NCI-H2171 treated with DMSO at 0.1 percent for 48 hours (cell line): Measurements from ENCODE around the gene GBP5.
"Not testable (repeated sequence)": the region's sequence is repeated elsewhere in the genome, so short reads cannot be mapped to it uniquely, and the experiment has no call there.

Source experiments
- DNase-seq: peaks from one replicate; lab custom pipeline; 2025; lab: John Stamatoyannopoulos, UW

The GBP5 gene, protein sequence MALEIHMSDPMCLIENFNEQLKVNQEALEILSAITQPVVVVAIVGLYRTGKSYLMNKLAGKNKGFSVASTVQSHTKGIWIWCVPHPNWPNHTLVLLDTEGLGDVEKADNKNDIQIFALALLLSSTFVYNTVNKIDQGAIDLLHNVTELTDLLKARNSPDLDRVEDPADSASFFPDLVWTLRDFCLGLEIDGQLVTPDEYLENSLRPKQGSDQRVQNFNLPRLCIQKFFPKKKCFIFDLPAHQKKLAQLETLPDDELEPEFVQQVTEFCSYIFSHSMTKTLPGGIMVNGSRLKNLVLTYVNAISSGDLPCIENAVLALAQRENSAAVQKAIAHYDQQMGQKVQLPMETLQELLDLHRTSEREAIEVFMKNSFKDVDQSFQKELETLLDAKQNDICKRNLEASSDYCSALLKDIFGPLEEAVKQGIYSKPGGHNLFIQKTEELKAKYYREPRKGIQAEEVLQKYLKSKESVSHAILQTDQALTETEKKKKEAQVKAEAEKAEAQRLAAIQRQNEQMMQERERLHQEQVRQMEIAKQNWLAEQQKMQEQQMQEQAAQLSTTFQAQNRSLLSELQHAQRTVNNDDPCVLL

DNA sequence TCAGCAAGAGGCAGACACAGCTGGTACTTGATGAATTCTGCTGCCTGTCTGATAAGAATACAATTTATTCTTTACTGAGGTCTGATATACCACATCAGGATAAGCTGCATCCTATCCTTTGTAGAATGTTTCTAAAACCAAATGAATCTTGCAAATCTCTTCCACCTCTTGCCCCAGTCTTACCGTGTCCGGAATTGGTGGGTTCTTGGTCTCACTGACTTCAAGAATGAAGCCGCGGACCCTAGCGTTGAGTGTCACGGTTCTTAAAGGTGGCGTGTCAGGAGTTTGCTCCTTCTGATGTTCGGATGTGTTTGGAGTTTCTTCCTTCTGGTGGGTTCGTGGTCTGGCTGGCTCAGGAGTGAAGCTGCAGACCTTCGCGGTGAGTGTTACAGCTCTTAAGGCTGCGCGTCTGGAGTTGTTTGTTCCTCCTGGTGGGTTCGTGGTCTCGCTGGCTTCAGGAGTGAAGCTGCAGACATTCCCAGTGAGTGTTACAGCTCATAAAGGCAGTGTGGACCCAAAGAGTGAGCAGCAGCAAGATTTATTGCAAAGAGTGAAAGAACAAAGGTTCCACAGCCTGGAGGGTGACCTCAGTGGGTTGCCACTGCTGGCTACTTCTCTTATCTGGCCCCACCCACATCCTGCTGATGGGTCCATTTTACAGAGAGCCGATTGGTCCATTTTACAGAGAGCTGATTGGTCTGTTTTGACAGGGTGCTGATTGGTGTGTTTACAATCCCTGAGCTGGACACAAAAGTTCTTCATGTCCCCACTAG, at the start of gene GBP5:
Gene GBP5, minus strand, starts transcription at position 592 of the 773 bp plus-strand sequence. CDS start 3,305 bp downstream, outside the sequence.
- DNase-seq, result not testable (repeated sequence)

DNA sequence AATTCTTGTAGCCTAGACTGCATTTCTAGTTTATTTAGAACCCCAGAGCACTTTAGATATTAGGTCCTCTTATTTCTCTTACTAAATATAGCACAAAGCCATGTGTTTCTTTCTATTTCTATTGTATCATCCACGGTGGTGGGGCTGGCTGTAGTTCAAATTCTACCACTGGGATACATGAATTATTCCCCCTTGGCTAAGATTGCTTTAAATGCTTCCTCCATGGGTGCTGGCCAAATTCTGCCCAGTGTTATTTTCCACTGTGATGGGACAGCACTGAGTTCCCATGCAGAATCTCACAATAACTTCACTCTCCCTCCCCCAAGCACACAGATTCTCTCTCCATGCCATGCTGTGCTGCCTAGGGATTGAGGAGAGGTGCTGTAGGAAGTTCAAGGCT, 49.7 kb upstream of the GBP5 start:
- no peak for DNase-seq

DNA sequence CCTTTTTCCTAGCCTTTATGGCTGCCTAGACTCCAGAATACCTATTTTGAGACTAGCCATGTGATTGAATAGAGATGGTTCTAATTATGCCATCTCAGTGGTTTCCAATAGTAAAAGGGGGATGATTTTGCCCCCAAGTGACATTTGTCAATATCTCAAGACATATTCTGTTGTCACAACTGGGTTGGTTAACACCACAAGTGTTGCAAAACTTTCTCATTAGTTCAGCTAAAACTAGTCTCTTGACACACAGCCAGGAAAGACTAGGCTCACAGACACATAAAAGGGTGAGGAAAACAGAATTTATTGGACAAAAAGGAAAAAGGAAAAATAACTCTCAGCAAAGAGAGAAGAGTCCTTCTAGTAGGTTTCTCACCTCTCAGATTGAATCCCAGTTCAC, 39.9 kb upstream of the GBP5 start:
- DNase-seq, result no peak

DNA sequence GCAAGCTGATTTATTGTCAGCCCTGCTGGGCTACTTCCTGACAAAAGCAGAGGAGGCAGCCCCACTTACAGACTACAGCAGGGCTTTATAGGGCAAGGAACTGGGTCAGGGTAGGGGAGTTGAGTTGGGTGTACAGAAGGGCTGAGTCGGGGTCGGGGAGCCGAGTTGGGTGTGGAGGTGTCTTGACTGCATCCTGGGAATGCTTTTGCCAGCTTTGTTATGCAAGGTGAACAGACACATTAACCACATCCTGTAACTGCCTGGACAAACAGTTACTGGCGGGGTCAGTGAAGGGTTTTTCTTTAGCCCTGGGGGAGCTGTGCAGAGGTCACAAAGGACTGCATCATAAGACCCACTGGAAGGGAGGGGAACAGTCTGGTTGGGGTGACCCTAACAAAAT, 39.1 kb upstream of the GBP5 start:
- DNase-seq, result no peak

DNA sequence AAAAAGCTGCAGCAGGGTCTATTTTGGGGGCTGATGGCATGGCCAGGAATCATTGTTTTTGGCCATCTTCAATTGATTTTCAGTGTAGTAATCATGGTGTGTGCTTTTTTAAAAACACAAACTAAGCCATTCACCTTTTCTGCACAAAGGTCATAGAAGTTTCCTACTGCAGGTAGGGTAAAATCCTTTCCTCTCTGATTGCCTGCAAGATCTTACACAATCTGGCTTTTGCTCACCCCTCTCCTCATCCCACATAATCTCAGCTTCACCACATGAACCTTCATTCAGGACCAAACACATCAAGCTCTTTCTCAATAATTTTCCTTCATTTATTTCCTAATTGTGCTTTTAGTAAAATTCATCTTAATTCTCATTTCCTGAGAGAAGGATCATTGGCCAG, 38.3 kb upstream of the GBP5 start:
- no peak for DNase-seq

DNA sequence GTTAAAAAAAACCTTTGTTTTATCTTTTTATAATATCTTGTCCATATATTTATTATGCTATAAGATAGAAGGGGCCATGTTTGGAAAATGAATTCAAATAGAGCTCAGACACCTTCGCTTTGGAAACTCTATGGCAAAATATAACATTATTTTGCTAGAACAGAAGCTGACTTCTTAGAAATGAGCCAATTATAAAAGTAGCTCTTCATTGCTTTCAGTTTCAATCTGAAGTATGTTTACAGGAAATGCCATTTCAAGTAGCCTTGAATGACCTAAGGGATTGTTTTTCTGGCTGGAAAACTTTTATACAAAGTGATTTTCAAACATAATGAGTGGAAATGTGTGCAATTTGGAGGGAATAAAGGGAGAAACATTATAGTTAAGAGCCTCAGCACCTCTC, 37.8 kb upstream of the GBP5 start:
- DNase-seq, result no peak

DNA sequence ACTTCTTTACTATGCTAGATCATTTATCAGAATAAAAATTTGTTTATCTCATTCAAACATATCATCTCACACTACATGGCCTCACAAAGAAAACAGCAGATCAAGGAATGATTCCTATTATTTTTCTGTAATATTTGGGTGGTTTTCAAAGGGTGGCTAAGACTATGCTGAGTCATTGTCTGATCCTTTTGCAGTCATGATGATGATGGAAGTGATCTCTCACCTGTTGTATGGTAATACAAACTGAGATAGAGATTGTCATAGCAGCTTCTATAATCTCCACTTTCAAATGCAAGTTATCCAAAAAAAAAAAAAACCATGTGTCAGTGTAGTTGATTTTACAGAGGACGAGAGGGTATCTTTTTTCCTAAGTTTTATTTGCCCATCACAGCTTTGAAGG, 37.2 kb upstream of the GBP5 start:
- no peak for DNase-seq

DNA sequence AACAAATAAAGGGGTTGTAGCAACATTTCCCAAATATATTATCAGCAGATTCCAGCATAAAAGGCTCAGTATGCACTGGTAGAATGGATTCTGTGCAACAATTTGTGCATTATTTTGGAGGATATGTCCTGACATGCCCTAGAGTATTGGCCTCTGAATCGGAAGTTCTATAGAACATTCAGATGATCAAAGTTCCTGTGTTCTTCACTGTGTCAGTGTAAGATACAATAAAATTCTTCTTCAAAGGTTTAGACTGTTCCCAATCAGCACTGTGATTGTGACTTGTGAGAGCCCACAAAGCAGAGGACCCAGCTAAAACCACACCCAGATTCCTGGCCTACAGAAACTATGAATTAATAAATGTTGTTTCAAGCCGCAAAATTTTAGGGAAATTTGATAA, 33.6 kb upstream of the GBP5 start:
- no peak for DNase-seq

DNA sequence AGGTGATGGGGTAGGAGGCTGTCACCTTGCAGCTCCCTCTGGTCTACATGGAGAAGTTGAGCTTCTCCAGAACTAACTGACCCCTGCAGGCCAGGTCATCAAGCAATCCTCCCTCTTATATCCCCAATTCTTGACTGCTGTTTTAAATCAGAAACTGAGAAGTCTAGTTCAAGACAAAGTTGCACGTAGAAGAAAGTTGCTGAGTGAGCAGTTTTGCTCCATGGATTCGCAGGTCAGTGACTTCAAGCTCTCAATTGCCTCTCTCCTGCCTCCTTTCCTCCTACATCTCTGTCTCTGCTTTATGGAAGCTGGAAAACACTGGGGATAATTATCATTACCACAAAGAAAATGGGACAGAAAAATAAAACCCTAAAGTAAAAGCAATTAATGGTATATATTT, 32.8 kb upstream of the GBP5 start:
- no peak for DNase-seq

DNA sequence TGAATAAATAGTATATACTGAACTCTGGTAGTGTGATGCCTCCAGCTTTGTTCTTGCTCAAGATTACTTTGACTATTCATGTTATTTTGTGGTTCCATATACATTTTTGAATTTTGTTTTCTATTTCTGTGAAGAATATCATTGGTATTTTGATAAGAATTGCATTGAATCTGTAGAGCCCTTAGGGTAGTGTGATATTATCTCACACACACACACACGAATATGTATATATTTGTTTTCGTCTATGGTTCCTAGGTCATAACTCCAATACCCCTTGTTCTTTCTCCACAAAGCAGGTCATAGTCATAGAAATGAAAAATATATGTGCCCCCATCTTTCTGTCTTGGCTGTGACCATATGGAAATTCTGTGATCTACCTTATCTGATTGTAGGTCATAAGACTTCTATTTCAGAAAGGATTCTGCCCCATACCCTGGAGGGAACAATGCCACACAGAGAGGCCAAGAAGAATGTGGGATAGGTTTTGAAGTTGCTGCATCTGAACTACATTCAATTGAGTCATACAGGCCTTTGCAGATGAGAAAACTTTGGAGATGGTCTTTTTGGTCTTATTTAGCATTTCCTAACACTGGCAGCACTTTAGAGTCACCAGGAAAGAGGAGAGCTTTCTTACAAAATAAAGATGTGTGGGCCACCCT, 32.0 kb upstream of the GBP5 start:
- DNase-seq, result no peak

DNA sequence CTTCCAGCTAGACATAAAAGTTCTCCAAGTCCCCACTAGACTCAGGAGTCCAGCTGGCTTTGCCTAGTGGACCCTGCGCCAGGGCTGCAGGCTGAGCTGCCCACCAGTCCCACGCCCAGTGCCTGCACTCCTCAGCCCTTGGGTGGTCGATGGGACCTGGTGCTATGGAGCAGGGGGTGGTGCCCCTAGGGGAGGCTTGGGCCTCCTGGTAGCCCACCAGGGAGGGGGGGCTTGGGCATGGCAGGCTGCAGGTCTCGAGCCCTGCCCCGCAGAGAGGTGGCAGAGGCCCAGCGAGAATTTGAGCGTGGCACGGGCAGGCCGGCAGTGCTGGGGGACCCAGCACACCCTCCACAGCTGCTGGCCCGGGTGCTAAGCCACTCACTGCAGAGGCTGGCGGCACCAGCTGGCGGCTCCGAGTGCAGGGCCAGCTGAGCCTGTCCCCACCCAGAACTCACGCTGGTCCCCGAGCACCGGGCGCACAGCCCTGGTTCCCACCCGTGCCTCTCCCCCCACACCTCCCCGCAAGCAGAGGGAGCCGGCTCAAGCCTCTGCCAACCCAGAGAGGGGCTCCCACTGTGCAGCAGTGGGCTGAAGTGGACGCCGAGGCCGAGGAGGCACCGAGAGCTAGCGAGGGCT, 30.2 kb upstream of the GBP5 start:
- DNase-seq, result no peak

DNA sequence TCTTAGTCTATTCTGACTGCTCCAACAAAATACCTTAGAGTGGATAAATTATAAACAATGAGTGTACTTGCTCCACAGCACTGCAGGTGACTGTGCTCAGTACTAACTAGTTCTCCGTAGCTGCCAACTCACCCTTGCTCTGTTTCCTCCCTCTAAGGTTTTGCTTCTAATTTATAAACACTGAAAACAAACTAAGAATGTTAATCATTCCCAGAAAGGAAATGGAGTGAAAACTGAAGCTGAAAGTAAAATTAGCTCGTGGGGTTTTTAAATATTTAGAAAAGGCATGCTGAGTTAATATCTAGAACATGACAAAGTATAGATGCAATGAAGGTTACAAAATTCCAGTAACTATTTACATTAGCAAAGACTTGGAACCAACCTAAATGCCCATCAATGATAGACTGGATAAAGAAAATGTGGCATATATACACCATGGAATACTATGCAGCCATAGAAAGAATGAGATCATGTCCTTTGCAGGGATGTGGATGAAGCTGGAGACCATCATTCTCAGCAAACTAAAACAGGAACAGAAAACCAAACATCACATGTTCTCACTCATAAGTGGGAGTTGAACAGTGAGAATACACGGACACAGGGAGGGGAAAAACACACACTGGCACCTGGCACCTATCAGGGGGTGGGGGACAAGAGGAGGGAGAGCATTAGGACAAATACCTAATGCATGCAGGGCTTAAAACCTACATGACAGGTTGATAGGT, 27.2 kb upstream of the GBP5 start:
- DNase-seq, result not testable (repeated sequence)

DNA sequence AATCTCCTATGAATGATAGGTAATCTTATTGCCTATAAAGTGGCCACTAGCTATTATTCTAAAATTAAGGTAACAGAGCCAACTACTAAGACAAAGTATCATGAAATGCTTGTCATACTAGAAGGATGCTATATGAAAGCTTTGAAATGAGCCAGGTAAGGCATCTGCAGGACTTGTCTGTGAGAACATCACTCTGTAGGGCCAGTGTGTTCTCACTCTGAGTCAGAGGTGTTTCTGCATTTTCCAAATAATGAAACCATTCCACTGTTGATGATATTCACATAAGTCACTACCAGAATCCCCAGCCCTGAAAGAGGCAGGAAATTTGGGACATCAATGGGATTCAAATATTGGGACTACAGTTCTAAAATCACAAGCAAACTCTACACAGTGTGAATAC, 25.8 kb upstream of the GBP5 start:
- no peak for DNase-seq

DNA sequence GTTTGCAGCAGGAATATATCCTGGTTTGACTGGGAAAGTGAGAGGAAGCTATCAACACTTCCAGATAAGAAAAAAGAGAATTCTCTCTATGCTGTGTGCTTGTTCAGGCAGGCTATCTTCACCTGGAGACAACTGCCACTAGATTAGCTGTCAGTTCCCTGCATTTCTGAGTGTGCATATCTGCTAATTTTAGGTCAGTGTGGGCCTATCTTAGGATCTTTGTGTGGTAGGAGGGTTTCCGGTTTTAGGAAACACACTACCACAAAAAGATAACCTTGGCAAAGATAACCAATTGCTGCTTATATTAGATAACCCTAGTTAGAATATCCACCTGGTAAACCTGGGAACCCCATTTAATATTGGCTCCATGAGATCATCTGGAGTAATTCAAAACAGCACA, 22.5 kb upstream of the GBP5 start:
- DNase-seq, result no peak

DNA sequence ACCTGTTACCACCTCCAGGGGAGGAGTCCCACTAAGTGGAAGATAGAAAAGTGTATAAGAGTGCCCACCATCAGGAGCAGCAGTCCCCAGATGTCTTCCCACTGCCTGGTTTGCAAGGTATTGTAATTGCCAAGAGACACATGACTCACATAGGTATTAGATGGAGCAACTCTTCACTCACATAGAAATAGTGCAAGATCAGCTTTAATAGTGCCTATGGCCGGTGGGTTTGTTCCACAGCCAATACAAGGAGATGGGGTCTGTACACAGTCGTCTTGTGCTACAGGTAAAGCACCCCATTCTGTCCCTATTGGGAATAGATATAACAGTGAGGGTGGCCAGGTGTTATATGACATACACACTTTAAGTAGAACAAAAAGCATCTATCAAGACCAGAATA, 18.6 kb upstream of the GBP5 start:
- DNase-seq, result no peak

DNA sequence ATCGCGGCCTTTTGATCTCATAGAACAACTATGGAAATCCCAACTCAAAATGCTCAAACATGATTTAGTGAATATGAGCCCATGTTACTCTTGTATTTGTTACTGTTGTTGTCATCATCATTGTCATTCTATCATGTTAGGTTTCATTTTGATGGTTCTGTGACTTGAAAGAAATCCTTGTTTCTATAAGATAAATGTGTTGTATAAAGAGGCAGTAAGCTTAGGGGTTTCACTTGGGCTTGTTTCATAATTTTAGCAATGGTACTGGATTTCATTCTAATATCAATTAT, 15.3 kb upstream of the GBP5 start:
- no peak for DNase-seq

DNA sequence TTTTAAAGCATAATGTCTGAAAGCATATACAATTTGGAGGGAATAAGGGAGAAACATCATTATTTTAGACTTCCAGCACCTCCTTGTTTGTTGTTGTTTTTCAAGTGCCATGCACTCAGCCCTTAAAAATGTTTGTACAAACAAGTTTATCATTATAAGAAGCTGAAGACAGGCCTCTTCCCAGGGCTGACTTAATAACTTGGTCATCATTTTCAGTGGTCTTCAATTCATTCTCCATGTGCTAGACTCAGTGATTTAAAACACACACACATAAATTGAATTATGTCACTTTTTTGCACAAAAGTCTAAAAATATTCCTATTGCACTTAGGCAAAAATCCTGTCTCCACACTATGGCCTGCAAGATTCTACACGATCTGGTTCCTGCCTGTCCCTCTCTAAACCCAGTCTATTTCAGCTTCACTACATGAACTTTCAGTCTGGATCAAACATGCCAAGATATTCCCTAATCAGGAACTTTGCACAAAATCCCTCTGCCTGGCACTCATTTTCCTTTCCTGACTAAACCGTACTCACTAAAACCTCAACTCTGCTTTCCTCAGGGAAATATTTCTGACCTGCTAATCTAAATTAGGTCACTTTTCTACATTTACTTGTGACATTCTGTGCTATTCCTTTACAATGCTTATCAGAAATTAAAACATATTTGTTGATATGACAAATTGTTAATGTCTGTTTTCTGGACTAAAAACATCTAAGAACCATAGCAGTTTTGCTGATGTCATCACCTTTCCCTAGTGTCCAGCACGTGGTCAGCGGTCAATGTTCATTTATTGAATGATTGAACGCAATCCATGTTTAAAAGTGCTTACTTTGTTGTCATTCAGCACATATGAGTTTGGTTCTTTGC, 14.8 kb upstream of the GBP5 start:
- no peak for DNase-seq

DNA sequence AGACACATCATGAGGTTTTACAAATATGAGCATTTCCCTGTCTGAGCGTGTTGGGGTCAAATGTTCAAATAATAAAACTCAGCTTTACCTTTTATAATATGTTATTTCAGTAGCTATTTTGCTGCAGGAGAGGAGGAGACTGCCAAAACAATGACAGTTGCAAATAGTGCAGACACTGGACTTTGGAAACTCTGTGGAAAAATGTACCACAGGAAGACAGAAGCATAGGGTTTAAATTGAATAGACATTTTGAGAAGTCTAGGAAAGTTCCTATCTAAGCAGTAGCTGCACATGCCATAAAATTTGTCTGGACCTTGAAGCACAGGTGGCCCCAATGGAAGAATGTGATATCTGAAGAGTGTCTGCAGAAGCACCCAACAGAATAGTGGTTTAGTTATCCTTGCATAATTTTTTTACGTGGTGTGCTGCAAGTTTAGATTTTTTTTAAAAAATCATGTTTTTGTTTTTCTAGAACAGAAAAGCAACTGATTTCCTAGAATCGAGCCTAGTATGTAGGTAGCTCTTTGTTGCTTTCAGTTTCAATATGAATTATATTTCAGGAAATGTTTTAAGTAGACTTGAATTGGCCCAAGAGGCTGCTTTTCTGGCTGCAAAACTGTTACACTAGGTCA, 14.0 kb upstream of the GBP5 start:
- no peak for DNase-seq

DNA sequence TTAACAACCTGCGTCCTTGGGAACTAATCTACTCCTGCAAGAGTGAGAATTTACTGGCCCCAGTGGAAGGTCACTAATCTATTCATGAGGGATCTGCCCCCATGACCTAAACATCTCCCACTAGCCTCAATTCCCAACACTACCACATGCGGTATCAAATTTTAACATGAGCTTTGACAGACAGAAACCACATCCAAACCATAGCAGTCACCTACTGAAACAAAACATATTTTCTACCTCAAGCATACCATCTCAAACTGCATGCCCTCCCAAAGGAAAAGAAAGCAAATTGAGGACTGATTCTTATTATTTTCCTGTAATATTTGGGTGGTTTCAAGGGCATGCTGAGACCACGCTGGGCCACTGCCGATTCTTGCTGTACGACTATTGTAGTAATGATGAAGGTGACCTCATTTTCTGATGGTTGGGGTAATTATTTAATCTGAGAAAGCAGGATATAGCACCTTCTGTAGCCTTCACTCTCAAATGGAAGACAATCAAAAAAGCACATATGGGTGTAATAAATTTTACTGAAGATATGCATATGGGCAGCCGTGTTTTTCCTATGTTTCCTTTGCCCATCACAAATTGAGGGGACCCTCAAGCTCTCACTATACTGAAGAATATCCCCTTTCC, 13.2 kb upstream of the GBP5 start:
- DNase-seq, result no peak
